Osteoblast (primary cell): ENCODE results near the gene S1PR1. TPM values are rescaled to one million over a fixed set of nuclear protein-coding genes. Genes with fewer than 3 reads are reported as not detected.

ENCODE experiments used
- DNase-seq: peaks from one replicate; pipeline ENCODE4 v3.0.0; 2011; ENCODE audit warnings: low spot score, mixed read lengths; ENCODE audit not compliant: insufficient read length; ENCODE audit errors: missing footprints
- H2AFZ ChIP-seq: 2 replicates; pipeline ENCODE4 v1.6.0; 2011; ENCODE audit warnings: mild to moderate bottlenecking, low read length
- H3K27ac ChIP-seq: 2 replicates; pipeline ENCODE4 v1.5.1; 2011; ENCODE audit warnings: mild to moderate bottlenecking, low read depth, low read length, moderate library complexity
- H3K27me3 ChIP-seq: 2 replicates; pipeline ENCODE4 v1.6.0; 2012; ENCODE audit warnings: mild to moderate bottlenecking, control low read depth, inconsistent platforms, low read length, moderate library complexity; ENCODE audit not compliant: insufficient read depth
- H3K36me3 ChIP-seq: 2 replicates; pipeline ENCODE4 v1.5.1; 2011; ENCODE audit warnings: mild to moderate bottlenecking, low read length, control low read depth, moderate library complexity; ENCODE audit not compliant: insufficient read depth
- H3K4me1 ChIP-seq: 2 replicates; pipeline ENCODE4 v1.5.1; 2011; ENCODE audit warnings: mild to moderate bottlenecking, low read length, control low read depth, moderate library complexity; ENCODE audit not compliant: insufficient read depth
- H3K4me2 ChIP-seq: 2 replicates; pipeline ENCODE4 v1.6.0; 2011; ENCODE audit warnings: mild to moderate bottlenecking, low read length; ENCODE audit not compliant: insufficient read depth
- H3K4me3 ChIP-seq: fragments of 200-600 bp; sonication (generic); 3 replicates; pipeline ENCODE4 v1.5.1; 2012; ENCODE audit warnings: mild to moderate bottlenecking, low read length, inconsistent platforms; ENCODE audit not compliant: insufficient read depth
- H3K79me2 ChIP-seq: 2 replicates; pipeline ENCODE4 v1.6.0; 2012; ENCODE audit warnings: mild to moderate bottlenecking, low read length, control low read depth, inconsistent platforms; ENCODE audit not compliant: insufficient read depth
- H3K9me3 ChIP-seq: 2 replicates; pipeline ENCODE4 v1.5.1; 2011; ENCODE audit warnings: low read depth, low read length, control low read depth
- H4K20me1 ChIP-seq: 2 replicates; pipeline ENCODE4 v1.6.0; 2012; ENCODE audit warnings: mild to moderate bottlenecking, low read length, control low read depth; ENCODE audit not compliant: insufficient read depth
- total RNA-seq: library from RNA; depleted of rRNA; stranded (reverse); fragments of >200 nt; gene quantifications from 2 replicates; pipeline ENCODE4 v1.2.3, GENCODE V29; 2012
- TF ChIP-seq, protein P1 (sequence below): IDR thresholded peaks from 2 replicates; pipeline ENCODE4 v1.5.1; 2011; ENCODE audit warnings: mild to moderate bottlenecking, low read depth, low read length, moderate library complexity; ENCODE audit errors: extremely low read depth

The S1PR1 gene
- total RNA-seq, 1 donor: 25.7 TPM

DNA sequence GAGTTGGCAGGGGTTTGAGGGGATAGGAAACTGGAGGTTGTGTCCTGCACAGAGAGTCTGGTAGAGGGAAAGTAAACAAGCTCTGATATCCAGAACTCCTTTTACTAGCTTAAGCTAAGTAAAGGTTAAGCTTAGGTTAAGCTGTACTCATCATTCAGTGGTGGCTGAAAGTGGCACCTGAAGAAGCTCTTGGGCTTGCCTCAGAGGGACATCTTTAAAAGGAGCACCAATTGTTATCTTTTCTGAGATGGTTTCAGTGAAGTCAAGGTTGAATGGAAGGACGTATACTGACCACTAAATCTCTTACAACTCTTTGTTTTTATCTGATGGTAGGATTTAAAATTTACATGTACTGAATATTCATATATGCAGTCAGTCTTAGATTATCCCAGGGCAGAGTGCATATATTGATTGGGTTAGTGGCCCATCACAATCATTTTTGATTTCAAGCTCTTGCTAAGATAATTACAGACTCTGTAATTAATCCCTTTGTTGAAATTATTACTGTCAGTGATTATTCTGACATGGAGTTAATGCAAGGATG lies 43.3 kb downstream of the S1PR1 start:
- peaks cover 5% of the 10 kb centered on the region for H3K27me3 ChIP-seq
- H4K20me1 ChIP-seq: no peaks in the 10 kb centered on the region
- no peak for DNase-seq
- no peak overlapping the region for H3K27ac ChIP-seq
- no peaks in the 10 kb centered on the region for H3K9me3 ChIP-seq
- H3K4me1 ChIP-seq: no peaks in the 10 kb centered on the region
- H3K4me3 ChIP-seq: no peak overlapping the region
- H3K79me2 ChIP-seq: no peaks in the 10 kb centered on the region
- no peak overlapping the region for H3K4me2 ChIP-seq
- TF ChIP-seq, protein P1, sequence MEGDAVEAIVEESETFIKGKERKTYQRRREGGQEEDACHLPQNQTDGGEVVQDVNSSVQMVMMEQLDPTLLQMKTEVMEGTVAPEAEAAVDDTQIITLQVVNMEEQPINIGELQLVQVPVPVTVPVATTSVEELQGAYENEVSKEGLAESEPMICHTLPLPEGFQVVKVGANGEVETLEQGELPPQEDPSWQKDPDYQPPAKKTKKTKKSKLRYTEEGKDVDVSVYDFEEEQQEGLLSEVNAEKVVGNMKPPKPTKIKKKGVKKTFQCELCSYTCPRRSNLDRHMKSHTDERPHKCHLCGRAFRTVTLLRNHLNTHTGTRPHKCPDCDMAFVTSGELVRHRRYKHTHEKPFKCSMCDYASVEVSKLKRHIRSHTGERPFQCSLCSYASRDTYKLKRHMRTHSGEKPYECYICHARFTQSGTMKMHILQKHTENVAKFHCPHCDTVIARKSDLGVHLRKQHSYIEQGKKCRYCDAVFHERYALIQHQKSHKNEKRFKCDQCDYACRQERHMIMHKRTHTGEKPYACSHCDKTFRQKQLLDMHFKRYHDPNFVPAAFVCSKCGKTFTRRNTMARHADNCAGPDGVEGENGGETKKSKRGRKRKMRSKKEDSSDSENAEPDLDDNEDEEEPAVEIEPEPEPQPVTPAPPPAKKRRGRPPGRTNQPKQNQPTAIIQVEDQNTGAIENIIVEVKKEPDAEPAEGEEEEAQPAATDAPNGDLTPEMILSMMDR: no peak
- H2AFZ ChIP-seq: no peak overlapping the region
- no peaks in the 10 kb centered on the region for H3K36me3 ChIP-seq

DNA sequence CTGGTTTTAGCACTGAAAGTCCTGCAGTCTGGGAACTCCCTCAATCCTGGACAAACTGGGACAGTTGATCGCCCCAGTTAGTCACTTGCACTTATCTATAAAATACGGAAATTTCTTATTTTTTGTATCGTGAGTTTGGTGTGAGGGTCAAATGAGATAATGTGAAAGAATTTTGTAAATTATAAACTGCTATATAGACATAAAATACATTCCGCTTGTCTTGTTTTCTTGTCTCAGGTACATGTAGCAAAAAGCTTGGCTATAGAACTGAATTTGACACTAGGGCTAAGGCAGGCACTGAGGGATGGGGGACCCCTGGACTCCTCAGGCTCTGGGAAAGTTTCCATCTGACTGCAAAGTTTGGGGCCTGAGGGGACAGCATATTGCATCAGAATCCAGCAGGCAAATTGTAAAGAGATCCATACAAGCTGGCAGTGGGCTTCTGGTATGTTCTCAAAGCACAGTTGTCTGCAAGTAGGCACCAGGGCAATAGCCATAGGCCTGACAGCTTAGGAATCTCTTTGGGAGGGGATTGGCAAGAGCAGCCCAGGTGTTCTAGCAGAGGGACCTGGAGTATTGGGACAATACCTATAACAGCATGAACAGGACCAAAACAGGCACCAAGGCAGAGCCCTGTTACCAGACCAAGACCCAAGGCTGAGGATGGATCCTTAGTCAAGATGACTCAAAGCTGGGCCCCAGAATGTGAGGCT lies 44.3 kb downstream of the S1PR1 start:
- H3K27me3 ChIP-seq: peaks cover 5% of the 10 kb centered on the region
- TF ChIP-seq, protein P1: no peak
- H3K9me3 ChIP-seq: no peaks in the 10 kb centered on the region
- no peak for DNase-seq
- H3K27ac ChIP-seq: no peak overlapping the region
- no peaks in the 10 kb centered on the region for H4K20me1 ChIP-seq
- no peak overlapping the region for H3K4me3 ChIP-seq
- no peak overlapping the region for H2AFZ ChIP-seq
- H3K4me2 ChIP-seq: no peak overlapping the region
- no peaks in the 10 kb centered on the region for H3K4me1 ChIP-seq
- H3K79me2 ChIP-seq: no peaks in the 10 kb centered on the region
- no peaks in the 10 kb centered on the region for H3K36me3 ChIP-seq

DNA sequence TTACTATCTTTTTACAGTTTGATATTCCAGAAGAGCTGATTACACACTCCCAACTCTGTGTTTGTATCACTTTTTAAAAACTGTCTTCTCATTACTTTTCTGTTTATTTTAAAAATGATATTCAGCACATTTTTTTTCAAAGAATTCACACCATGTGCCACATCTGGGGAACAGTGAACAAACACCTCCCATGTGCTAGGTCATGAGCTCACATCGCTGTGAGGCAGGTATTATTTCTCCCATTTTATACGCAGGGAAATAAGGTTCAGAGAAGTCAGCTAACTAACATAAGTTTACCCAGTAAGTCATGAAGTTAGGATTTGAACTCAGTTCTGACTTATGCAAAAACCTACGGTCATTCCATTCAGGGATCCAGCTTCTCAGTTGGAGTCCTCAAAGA lies 44.9 kb downstream of the S1PR1 start:
- H3K4me2 ChIP-seq: no peak overlapping the region
- no peak overlapping the region for H3K27ac ChIP-seq
- H3K9me3 ChIP-seq: no peaks in the 10 kb centered on the region
- H4K20me1 ChIP-seq: no peaks in the 10 kb centered on the region
- H2AFZ ChIP-seq: no peak overlapping the region
- DNase-seq: no peak
- TF ChIP-seq, protein P1: no peak
- H3K27me3 ChIP-seq: peaks cover 5% of the 10 kb centered on the region
- H3K4me3 ChIP-seq: no peak overlapping the region
- H3K4me1 ChIP-seq: no peaks in the 10 kb centered on the region
- H3K79me2 ChIP-seq: no peaks in the 10 kb centered on the region
- H3K36me3 ChIP-seq: no peaks in the 10 kb centered on the region

DNA sequence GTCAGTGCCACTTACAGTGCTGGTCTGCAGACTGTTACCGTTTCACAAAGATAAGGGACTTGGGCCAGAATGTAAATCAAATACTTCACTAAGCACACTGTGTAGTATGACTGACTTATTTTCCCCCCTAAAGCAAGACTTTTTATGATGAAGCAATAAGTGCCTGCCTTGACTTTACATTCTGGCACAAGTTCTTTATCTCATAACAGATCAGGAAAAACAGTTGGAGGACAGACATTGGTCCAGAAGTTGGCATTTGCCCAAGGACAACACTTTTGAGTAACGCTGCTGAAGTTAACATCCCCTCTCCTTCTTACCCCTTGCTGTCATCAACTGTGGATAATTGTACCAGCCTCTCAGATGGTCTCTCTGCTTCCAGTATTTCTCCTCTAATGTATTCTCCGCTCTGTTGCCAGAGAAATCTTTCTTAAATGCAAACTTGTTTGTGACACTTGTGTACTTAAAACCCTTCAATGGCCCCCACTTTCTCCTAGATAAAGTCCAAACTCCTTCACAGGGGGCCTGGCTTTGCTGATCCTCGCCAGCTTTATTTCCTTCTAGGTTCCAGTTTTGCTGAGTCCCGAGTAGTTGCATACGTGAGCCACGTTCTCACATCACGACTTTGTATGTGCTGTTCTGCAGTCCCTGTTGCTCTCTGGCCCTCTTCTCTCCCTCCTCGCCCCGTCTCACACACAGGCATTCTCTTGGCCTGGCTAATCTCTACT lies 45.7 kb downstream of the S1PR1 start:
- Histone ChIP-seq H3K4me2 (no peak overlapping the region), H4K20me1 (no peaks in the 10 kb centered on the region), H3K79me2 (no peaks in the 10 kb centered on the region), H3K4me1 (no peaks in the 10 kb centered on the region), H2AFZ (no peak overlapping the region), H3K27me3 (peaks cover 3% of the 10 kb centered on the region), H3K9me3 (no peaks in the 10 kb centered on the region), H3K4me3 (no peak overlapping the region), H3K27ac (no peak overlapping the region), H3K36me3 (no peaks in the 10 kb centered on the region)
- TF ChIP-seq, protein P1: no peak
- no peak for DNase-seq
